Kidney epithelial cell (primary cell): ENCODE results near the gene EVA1C. TPM values are rescaled to one million over a fixed set of nuclear protein-coding genes. Genes with fewer than 3 reads are reported as not detected.

Experiments used
- DNase-seq: peaks from one replicate; pipeline ENCODE4 v3.0.0-alpha.2; 2010; ENCODE audit warnings: low read depth
- H3K27me3 ChIP-seq: 2 replicates; pipeline ENCODE4 v1.6.0; 2011; ENCODE audit warnings: low read length; ENCODE audit not compliant: control insufficient read depth, insufficient read depth
- H3K36me3 ChIP-seq: 2 replicates; pipeline ENCODE4 v1.5.1; 2011; ENCODE audit warnings: low read length; ENCODE audit not compliant: control insufficient read depth, insufficient read depth
- H3K4me3 ChIP-seq: 2 replicates; pipeline ENCODE4 v1.5.1; 2011; ENCODE audit warnings: low read depth, mild to moderate bottlenecking, control low read depth, low read length
- CTCF ChIP-seq: IDR thresholded peaks from 2 replicates; pipeline ENCODE4 v1.5.1; 2011; ENCODE audit warnings: mild to moderate bottlenecking, moderate library complexity, low read length, control low read depth, inconsistent platforms; ENCODE audit not compliant: insufficient read depth, poor library complexity, severe bottlenecking
- total RNA-seq: library from RNA; depleted of rRNA; stranded (reverse); fragments of >200 nt; gene quantifications from 2 replicates; pipeline ENCODE4 v1.2.3, GENCODE V29; 2015

Gene EVA1C
- total RNA-seq, 1 donor from 2014 or later, result 0.54 TPM

GRCh38 chr21:32411350-32412161 lies 950 bp upstream of the EVA1C start:
- TF ChIP-seq CTCF, result no peak
- Histone ChIP-seq H3K36me3 (no peaks in the 10 kb centered on the region), H3K4me3 (peak overlapping the region; percentile 53), H3K27me3 (peaks cover 2% of the 10 kb centered on the region)
- DNase-seq, result no peak

GRCh38 chr21:32413015-32413504 lies 554 bp downstream of the EVA1C start:
- Histone ChIP-seq H3K4me3 (peak overlapping the region; percentile 53), H3K36me3 (no peaks in the 10 kb centered on the region), H3K27me3 (peaks cover 2% of the 10 kb centered on the region)
- no peak for DNase-seq
- no peak for TF ChIP-seq CTCF

- no peak for TF ChIP-seq CTCF
- peaks cover 2% of the 10 kb centered on the region for H3K27me3 ChIP-seq
- no peaks in the 10 kb centered on the region for H3K36me3 ChIP-seq
- H3K4me3 ChIP-seq, result no peak overlapping the region
- DNase-seq, result no peak
Measured at GRCh38 chr21:32413697-32414578, 1.4 kb downstream of the EVA1C start.

- no peak overlapping the region for H3K4me3 ChIP-seq
- peaks cover 2% of the 10 kb centered on the region for H3K27me3 ChIP-seq
- TF ChIP-seq CTCF, result peak; percentile 51
- no peak for DNase-seq
- no peaks in the 10 kb centered on the region for H3K36me3 ChIP-seq
Measured at GRCh38 chr21:32414579-32415358, 2.3 kb downstream of the EVA1C start.

- DNase-seq, result no peak
- H3K4me3 ChIP-seq, result no peak overlapping the region
- no peak for TF ChIP-seq CTCF
- peaks cover 2% of the 10 kb centered on the region for H3K27me3 ChIP-seq
- H3K36me3 ChIP-seq, result no peaks in the 10 kb centered on the region
Measured at GRCh38 chr21:32415451-32416398, 3.2 kb downstream of the EVA1C start.
